HepG2 (cell line): ENCODE measurements around the gene FBXW12. TPM values are rescaled to one million over a fixed set of nuclear protein-coding genes. Genes with fewer than 3 reads are reported as not detected.
A peak's percentile ranks its signal among the peaks of the same experiment; 100 is the strongest.
"Not testable (repeated sequence)": the region's sequence is repeated elsewhere in the genome, so short reads cannot be mapped to it uniquely, and the experiment has no call there.

ENCODE experiments used
- ATAC-seq: fragments of 200-7000 bp; cut with Tn5 transposase; 3 replicates; pipeline ENCODE4 v1.9.1; 2020; ENCODE audit warnings: mild to moderate bottlenecking, moderate library complexity
- BruUV-seq: library from RNA; stranded (reverse); fragments of 400-500 nt; replicated peaks from 2 replicates; lab custom pipeline; 2021; lab: Mats Ljungman, UMichigan
- CTCF ChIA-PET: fragments of 300-600 bp; formaldehyde crosslinking; extraction: SDS; loops from one replicate; lab custom pipeline; 2021; ENCODE audit warnings: low total read pairs, inconsistent platforms, low intra/inter-chr PET ratio; lab: Yijun Ruan, JAX
- POLR2A ChIA-PET: fragments of 350-600 bp; sonication (Branson Sonifier 250); formaldehyde crosslinking; loops from one replicate; lab custom pipeline; 2020; ENCODE audit warnings: antibody characterized with exemption, inconsistent platforms; lab: Yijun Ruan, JAX
- DNase-seq: peaks from one replicate; pipeline ENCODE4 v3.0.0-alpha.2; 2015; ENCODE audit warnings: low spot score
- FAIRE-seq: peaks from 3 replicates; lab custom pipeline; 2011; peaks lifted over from hg19 to GRCh38; lab: Jason Lieb, UNC
- H2AFZ ChIP-seq: one replicate; pipeline ENCODE4 v1.6.1; 2011; ENCODE audit warnings: low read length, inconsistent platforms
- H3K27ac ChIP-seq: fragments of 300-600 bp; 3 replicates; pipeline ENCODE4 v1.8.0; 2011; ENCODE audit warnings: mixed run types, mild to moderate bottlenecking, mixed read lengths, low read length, inconsistent platforms; ENCODE audit not compliant: insufficient read depth; ENCODE audit errors: extremely low read length
- H3K27me3 ChIP-seq, 2 experiments: fragments of 200-600 bp in 1 of 2; 2 replicates in 1 of 2; 3 replicates in 1 of 2; pipeline versions ENCODE4 v1.6.0 to v1.8.0; 2011; ENCODE audit warnings: low read length in 2 of 2, mild to moderate bottlenecking in 2 of 2, moderate library complexity in 2 of 2, inconsistent platforms in 1 of 2; ENCODE audit not compliant: insufficient read depth in 2 of 2, control insufficient read depth in 1 of 2
- H3K36me3 ChIP-seq, 2 experiments: fragments of 200-600 bp in 1 of 2; replicated peaks in 1 of 2; 2 replicates in 1 of 2; 3 replicates in 1 of 2; pipeline versions ENCODE4 v1.5.1 to v1.8.0; 2011; ENCODE audit warnings: low read length in 2 of 2, inconsistent platforms in 1 of 2; ENCODE audit not compliant: insufficient read depth in 2 of 2, control insufficient read depth in 1 of 2
- H3K4me1 ChIP-seq: 2 replicates; pipeline ENCODE4 v1.5.1; 2012; ENCODE audit warnings: low read length, inconsistent platforms; ENCODE audit not compliant: insufficient read depth
- H3K4me2 ChIP-seq: 2 replicates; pipeline ENCODE4 v1.6.0; 2011; ENCODE audit warnings: low read depth, low read length, inconsistent platforms
- H3K4me3 ChIP-seq, 3 experiments: fragments of 200-600 bp in 1 of 3; sonication (generic), shearing (Covaris generic) in 1 of 3; replicated peaks in 1 of 3; 2 replicates each; pipeline ENCODE4 v1.5.1; 2011 to 2016; ENCODE audit warnings: low read length in 3 of 3, inconsistent platforms in 2 of 3, low read depth in 2 of 3, mild to moderate bottlenecking in 2 of 3, control low read depth in 1 of 3, mixed read lengths in 1 of 3; ENCODE audit not compliant: insufficient read depth in 1 of 3
- H3K79me2 ChIP-seq: one replicate; pipeline ENCODE4 v1.6.1; 2011; ENCODE audit warnings: low read length, inconsistent platforms; ENCODE audit not compliant: insufficient read depth
- H3K9ac ChIP-seq: 2 replicates; pipeline ENCODE4 v1.6.0; 2011; ENCODE audit warnings: mild to moderate bottlenecking, low read depth, low read length, inconsistent platforms; ENCODE audit not compliant: insufficient read depth
- H3K9me3 ChIP-seq: 2 replicates; pipeline ENCODE4 v1.5.1; 2012; ENCODE audit warnings: mild to moderate bottlenecking, low read length
- H4K20me1 ChIP-seq: 2 replicates; pipeline ENCODE4 v1.6.0; 2011; ENCODE audit warnings: inconsistent platforms, mild to moderate bottlenecking, low read length, moderate library complexity; ENCODE audit not compliant: insufficient read depth
- CBX2 ChIP-seq, 2 experiments: fragments of 200-600 bp in 1 of 2; sonication (generic); formaldehyde crosslinking in 1 of 2; IDR thresholded peaks; 2 replicates each; pipeline versions ENCODE4 v1.7.0 to v1.8.1; 2018 to 2022; ENCODE audit warnings: low read depth in 2 of 2, low read length in 1 of 2, mild to moderate bottlenecking in 1 of 2, missing genetic modification reagents in 1 of 2
- ZNF746 ChIP-seq: sonication (generic); formaldehyde crosslinking; IDR thresholded peaks from 2 replicates; pipeline ENCODE4 v1.8.0; 2022; ENCODE audit warnings: mild to moderate bottlenecking, missing genetic modification reagents
- WGBS: methylation state at CpG from one replicate; pipeline ENCODE4 v1.1.6; 2017; ENCODE audit warnings: low lambda C conversion rate; 5-methylcytosine and 5-hydroxymethylcytosine counted together
- in situ Hi-C: cut with HindIII; loops from 2 replicates; pipeline ENCODE4 v1.10.0; 2017; ENCODE audit warnings: low pct_unique_long_range_greater_than_20kb; ENCODE audit not compliant: extremely low pct_ligation_motif_present
- intact Hi-C: fragments of 100-400 bp; cut with micrococcal nuclease; formaldehyde crosslinking; loops from one replicate; pipeline ENCODE4 v1.10.0; 2022; ENCODE audit not compliant: unreplicated experiment
- polyA plus RNA-seq, 8 experiments: library from polyadenylated mRNA; depleted of rRNA in 3 of 8; stranded (reverse) in 7 of 8; unstranded in 1 of 8; fragments of >200 nt; fragmentation: Illumina TruSeq in 4 of 8; extraction: Trizol in 4 of 8; gene quantifications; 2 replicates each; pipeline versions ENCODE4 v1.2.1 to v1.2.3, GENCODE V29; 2011 to 2016; ENCODE audit warnings: low read depth in 4 of 8, missing spikeins in 1 of 8, mixed read lengths in 1 of 8; ENCODE audit not compliant: insufficient read depth in 1 of 8
- total RNA-seq, 5 experiments: library from RNA; depleted of rRNA; stranded (reverse); fragments of >200 nt; fragmentation: Illumina TruSeq; extraction: Trizol; gene quantifications; 2 replicates each; pipeline ENCODE4 v1.2.3, GENCODE V29; 2016; ENCODE audit warnings: low read depth in 1 of 5

FBXW12 gene
- total and polyA plus RNA-seq, 2 of the 13 experiments (the other 11 are each of a cell fraction or from before 2014, with no cell fraction given): not detected

GRCh38 chr3:48334605-48335004 is 37.4 kb upstream of the FBXW12 start:
- no peak for DNase-seq
- no peak overlapping the region for H3K27ac ChIP-seq
- TF ChIP-seq ZNF746 (no peak), CBX2 (IDR thresholded peaks at IDR 0.05; ENCODE audit: low read depth, low read length) (peak; percentile 82; the same call in 1 of the 2 replicates), CBX2 (CRISPR knock-in tag; IDR thresholded peaks at IDR 0.05; ENCODE audit: low read depth) (no peak)
- TF ChIP-seq, all 625 proteins: peak for 1
- no peaks in the 10 kb centered on the region for H3K9me3 ChIP-seq
- POLR2A ChIA-PET: no interaction called here
- H3K36me3 ChIP-seq: no peaks in the 10 kb centered on the region
- H3K4me3 ChIP-seq: no peak overlapping the region
- H2AFZ ChIP-seq: no peak overlapping the region
- CTCF ChIA-PET: no interaction called here
- 18% methylated on average over 3 of the region's 3 CpGs for WGBS
- in situ Hi-C loops (no loop called here), intact Hi-C loops (no loop called here)
- peaks cover 0 to 15% of the 10 kb centered on the region in 2 experiments; a peak in 2 of 5 replicates for H3K27me3 ChIP-seq
- no TSS peak for BruUV-seq
- H3K9ac ChIP-seq: no peak overlapping the region
- H4K20me1 ChIP-seq: no peaks in the 10 kb centered on the region
- no peaks in the 10 kb centered on the region for H3K79me2 ChIP-seq
- H3K4me1 ChIP-seq: no peaks in the 10 kb centered on the region
- H3K4me2 ChIP-seq: no peak overlapping the region
- no peak for ATAC-seq
- no peak for FAIRE-seq

- DNase-seq, H3K4me1 ChIP-seq, ATAC-seq, H3K4me2 ChIP-seq, in situ Hi-C loops, BruUV-seq, intact Hi-C loops, H3K9ac ChIP-seq, H3K9me3 ChIP-seq, H4K20me1 ChIP-seq, FAIRE-seq, H3K27ac ChIP-seq, H3K36me3 ChIP-seq, POLR2A ChIA-PET, H3K79me2 ChIP-seq, H2AFZ ChIP-seq, CTCF ChIA-PET, H3K4me3 ChIP-seq: not testable (repeated sequence)
- H3K27me3 ChIP-seq: peaks cover 0 to 15% of the 10 kb centered on the region in 2 experiments; a peak in 2 of 5 replicates
- 23% methylated on average over 4 of the region's 9 CpGs for WGBS
Observed at GRCh38 chr3:48335286-48335685, 36.7 kb upstream of the FBXW12 start.

- ATAC-seq, H3K36me3 ChIP-seq, CTCF ChIA-PET, H3K4me2 ChIP-seq, H3K4me1 ChIP-seq, in situ Hi-C loops, H3K27ac ChIP-seq, H2AFZ ChIP-seq, H3K4me3 ChIP-seq, H4K20me1 ChIP-seq, H3K9ac ChIP-seq, H3K9me3 ChIP-seq, H3K79me2 ChIP-seq, DNase-seq, POLR2A ChIA-PET, intact Hi-C loops, BruUV-seq, FAIRE-seq: not testable (repeated sequence)
- H3K27me3 ChIP-seq: peaks cover 0 to 15% of the 10 kb centered on the region in 2 experiments; a peak in 2 of 5 replicates
- WGBS: 25% methylated on average over 5 of the region's 5 CpGs
Observed at GRCh38 chr3:48337536-48337935, 34.5 kb upstream of the FBXW12 start.
